Peyer's patch (tissue), 4 donors: ENCODE results near the gene CTBP1. TPM values are rescaled to one million over a fixed set of nuclear protein-coding genes. Genes with fewer than 3 reads are reported as not detected.

Source experiments
- DNase-seq, 3 donors: peaks; one replicate each; pipeline ENCODE4 v3.0.0-alpha.2; 2017 to 2019
- H3K27ac ChIP-seq, 4 donors: fragments of 200-600 bp; sonication (generic); one replicate each; pipeline ENCODE4 v1.5.1; 2016 to 2019
- H3K27me3 ChIP-seq, 2 donors: fragments of 200-600 bp; sonication (generic); one replicate each; pipeline ENCODE4 v1.5.1; 2019
- H3K36me3 ChIP-seq, 3 donors: fragments of 200-600 bp; sonication (generic); one replicate each; pipeline ENCODE4 v1.5.1; 2016 to 2019
- H3K4me1 ChIP-seq, 4 donors: fragments of 200-600 bp; sonication (generic); one replicate each; pipeline ENCODE4 v1.5.1; 2016 to 2019
- H3K4me3 ChIP-seq, 4 donors: fragments of 200-600 bp; sonication (generic); 1 replicate in 3 of 4; 2 replicates in 1 of 4; pipeline ENCODE4 v1.5.1; 2016 to 2019; ENCODE audit warnings: mild to moderate bottlenecking in 1 of 4
- H3K9me3 ChIP-seq, 4 donors: fragments of 200-600 bp; sonication (generic); one replicate each; pipeline ENCODE4 v1.5.1; 2016 to 2019; ENCODE audit warnings: mild to moderate bottlenecking in 1 of 4
- POLR2A ChIP-seq, 2 donors: fragments of 450-650 bp; IDR thresholded peaks; one replicate each; pipeline ENCODE4 v1.5.1; 2017; ENCODE audit warnings: antibody characterized with exemption in 2 of 2, mild to moderate bottlenecking in 2 of 2, moderate library complexity in 2 of 2
- total RNA-seq, 4 donors: library from RNA; depleted of rRNA; stranded (reverse); fragments of >200 nt; gene quantifications; one replicate each; pipeline ENCODE4 v1.1.0, GENCODE V29; 2016
- TF ChIP-seq, protein P1 (sequence below), 6 experiments: fragments of 450-650 bp in 4 of 6; fragments of 200-600 bp in 2 of 6; sonication (generic) in 1 of 6; IDR thresholded peaks; one replicate each; pipeline ENCODE4 v1.5.1; 2017 to 2019; ENCODE audit warnings: antibody characterized with exemption in 6 of 6, mild to moderate bottlenecking in 3 of 6, moderate library complexity in 1 of 6

The CTBP1 gene
- total RNA-seq, 4 donors from 2014 or later, result 245 to 371 (median 288) TPM

DNA sequence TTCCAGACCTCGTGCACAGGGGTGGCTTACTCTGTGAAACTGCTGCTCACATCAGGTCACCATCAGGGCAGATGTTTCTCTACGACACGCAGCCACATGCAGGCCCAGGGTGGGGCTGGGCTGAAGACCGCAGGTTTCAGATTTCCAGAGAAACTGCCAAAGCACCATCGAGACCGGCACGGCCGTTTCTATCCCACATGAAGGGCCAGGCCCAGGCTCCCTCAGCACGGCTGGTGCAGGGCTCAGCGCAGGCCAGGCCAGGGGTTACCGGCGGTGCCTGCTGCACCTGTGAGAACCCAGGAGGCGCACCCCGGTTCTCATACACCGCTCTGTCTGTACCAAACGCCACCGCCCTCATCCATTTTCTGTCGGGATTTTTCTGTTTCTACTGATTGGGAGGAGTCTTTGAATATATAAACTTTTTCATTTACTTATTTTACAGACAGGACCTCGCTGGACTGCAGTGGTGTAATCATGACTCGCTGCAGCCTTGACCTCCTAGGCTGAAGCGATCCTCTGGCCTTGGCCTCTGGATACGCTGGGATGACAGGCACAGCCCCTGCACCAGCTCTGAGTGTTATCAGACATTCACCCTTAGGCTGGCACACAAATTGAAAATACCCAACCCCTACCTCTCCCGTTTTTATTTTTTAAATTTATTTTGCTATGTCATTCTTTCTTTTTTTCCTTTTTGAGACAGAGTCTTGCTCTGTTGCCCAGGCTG lies 17.1 kb downstream of the CTBP1 start:
- Histone ChIP-seq H3K9me3 (no peaks in the 10 kb centered on the region), H3K4me1 (peaks cover 0 to 8% (median 0%) of the 10 kb centered on the region in 4 donors), H3K27me3 (no peaks in the 10 kb centered on the region), H3K4me3 (no peak overlapping the region), H3K27ac (no peak overlapping the region), H3K36me3 (peaks cover 0 to 94% (median 0%) of the 10 kb centered on the region in 3 donors)
- TF ChIP-seq POLR2A (IDR thresholded peaks at IDR 0.05), result no peak
- TF ChIP-seq, protein P1, sequence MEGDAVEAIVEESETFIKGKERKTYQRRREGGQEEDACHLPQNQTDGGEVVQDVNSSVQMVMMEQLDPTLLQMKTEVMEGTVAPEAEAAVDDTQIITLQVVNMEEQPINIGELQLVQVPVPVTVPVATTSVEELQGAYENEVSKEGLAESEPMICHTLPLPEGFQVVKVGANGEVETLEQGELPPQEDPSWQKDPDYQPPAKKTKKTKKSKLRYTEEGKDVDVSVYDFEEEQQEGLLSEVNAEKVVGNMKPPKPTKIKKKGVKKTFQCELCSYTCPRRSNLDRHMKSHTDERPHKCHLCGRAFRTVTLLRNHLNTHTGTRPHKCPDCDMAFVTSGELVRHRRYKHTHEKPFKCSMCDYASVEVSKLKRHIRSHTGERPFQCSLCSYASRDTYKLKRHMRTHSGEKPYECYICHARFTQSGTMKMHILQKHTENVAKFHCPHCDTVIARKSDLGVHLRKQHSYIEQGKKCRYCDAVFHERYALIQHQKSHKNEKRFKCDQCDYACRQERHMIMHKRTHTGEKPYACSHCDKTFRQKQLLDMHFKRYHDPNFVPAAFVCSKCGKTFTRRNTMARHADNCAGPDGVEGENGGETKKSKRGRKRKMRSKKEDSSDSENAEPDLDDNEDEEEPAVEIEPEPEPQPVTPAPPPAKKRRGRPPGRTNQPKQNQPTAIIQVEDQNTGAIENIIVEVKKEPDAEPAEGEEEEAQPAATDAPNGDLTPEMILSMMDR (IDR thresholded peaks at IDR 0.05), result no peak
- no peak for DNase-seq

DNA sequence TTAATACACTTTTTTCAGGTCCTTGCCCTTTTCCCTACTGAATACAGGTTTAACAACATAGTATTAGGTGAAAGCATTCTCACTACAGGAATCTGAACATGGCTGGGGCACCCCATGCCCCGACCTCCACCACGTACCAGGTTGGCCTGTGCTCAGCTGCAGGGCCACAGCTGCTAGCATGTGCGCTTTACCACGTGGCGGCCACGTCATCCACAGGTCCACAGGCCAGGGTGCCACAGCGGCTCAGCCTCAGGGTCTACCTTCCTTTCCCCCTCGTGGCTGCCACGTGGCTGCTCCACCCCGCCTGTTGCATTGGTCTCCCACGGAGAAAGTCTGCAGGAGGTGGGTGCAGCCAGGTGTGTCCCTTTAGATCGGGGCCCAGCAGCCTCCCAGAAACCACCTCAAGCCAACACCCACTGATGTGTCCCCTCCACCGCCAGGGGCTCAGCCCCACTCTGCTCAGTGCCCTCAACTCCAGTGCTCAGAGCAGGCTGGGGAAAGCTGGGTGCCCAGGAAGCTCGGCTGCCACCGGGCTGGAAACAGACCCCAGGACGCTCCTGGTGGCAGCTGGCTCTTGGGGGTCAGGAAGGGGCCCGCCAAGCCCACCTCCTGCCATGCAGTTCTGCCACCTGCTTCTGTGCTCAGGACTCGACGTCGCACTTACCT lies 17.8 kb downstream of the CTBP1 start:
- no peaks in the 10 kb centered on the region for H3K9me3 ChIP-seq
- peaks cover 0 to 8% (median 0%) of the 10 kb centered on the region in 4 donors for H3K4me1 ChIP-seq
- H3K27me3 ChIP-seq, result no peaks in the 10 kb centered on the region
- no peak for TF ChIP-seq POLR2A (IDR thresholded peaks at IDR 0.05)
- TF ChIP-seq, protein P1 (IDR thresholded peaks at IDR 0.05), result no peak
- no peak overlapping the region for H3K27ac ChIP-seq
- no peak overlapping the region for H3K4me3 ChIP-seq
- no peak for DNase-seq
- H3K36me3 ChIP-seq, result peaks cover 0 to 94% (median 0%) of the 10 kb centered on the region in 3 donors

DNA sequence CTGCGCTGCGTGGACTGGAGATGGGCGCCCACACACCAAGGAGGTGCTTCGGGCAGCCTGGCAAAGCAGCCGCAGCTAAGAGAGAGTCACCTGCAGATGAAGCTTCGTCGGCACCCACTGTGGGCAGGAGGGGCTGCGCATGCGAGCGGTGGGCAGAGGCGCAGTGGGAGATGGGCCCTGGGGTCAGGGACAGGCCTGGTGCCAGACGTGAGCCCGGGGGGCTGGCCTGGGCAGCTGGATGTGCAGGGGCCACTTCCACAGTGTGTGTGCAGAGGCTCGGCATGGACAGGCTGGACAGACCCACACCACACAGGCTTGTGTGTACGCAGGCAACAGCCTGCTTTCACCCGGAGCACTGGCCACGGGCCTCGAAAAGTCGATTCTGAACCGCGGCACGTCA lies 18.6 kb downstream of the CTBP1 start:
- Histone ChIP-seq H3K36me3 (peaks cover 0 to 94% (median 0%) of the 10 kb centered on the region in 3 donors), H3K9me3 (no peaks in the 10 kb centered on the region), H3K27ac (no peak overlapping the region), H3K27me3 (no peaks in the 10 kb centered on the region), H3K4me1 (peaks cover 0 to 8% (median 0%) of the 10 kb centered on the region in 4 donors), H3K4me3 (no peak overlapping the region)
- DNase-seq, result no peak
- TF ChIP-seq POLR2A (IDR thresholded peaks at IDR 0.05), result no peak
- TF ChIP-seq, protein P1 (IDR thresholded peaks at IDR 0.05), result no peak

DNA sequence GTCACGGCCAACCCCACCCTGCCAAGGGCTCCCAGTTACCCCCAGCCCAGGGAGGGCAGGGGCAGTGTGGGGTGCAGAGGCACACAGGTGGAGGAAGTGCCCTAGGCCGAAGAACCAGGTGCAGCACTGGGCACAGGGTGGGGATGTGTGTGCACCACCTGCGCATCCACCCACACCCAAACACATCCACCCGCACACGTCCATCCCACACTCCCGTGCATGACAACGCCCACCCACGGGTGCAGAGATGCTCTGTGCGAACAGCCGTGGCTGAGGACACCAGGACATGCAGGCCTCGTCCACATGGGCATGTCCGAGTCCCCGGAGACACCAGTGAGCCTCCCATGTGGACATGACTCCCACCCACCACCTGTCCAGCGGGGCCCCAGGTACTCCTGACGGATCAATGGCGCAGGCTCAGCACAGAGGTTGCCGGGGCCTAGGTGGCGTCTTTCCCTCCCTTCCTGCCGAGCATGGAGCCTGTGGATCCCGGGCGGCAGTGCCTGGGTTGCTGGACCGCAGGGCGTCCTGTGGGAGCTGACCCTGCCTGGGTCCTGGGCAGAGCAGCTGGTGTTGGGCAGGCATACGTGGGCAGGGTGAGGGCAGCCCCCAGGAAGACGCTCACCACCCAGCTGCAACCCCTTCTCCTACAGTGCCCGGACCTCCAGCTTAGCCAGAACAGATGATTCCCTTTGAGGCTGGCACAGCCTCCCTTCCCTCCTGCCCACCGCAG lies 19.6 kb downstream of the CTBP1 start:
- Histone ChIP-seq H3K27me3 (no peaks in the 10 kb centered on the region), H3K27ac (no peak overlapping the region), H3K9me3 (no peaks in the 10 kb centered on the region), H3K4me3 (no peak overlapping the region), H3K4me1 (peaks cover 0 to 7% (median 0%) of the 10 kb centered on the region in 4 donors), H3K36me3 (peaks cover 0 to 96% (median 0%) of the 10 kb centered on the region in 3 donors)
- no peak for DNase-seq
- TF ChIP-seq, protein P1 (IDR thresholded peaks at IDR 0.05), result no peak
- TF ChIP-seq POLR2A (IDR thresholded peaks at IDR 0.05), result no peak

DNA sequence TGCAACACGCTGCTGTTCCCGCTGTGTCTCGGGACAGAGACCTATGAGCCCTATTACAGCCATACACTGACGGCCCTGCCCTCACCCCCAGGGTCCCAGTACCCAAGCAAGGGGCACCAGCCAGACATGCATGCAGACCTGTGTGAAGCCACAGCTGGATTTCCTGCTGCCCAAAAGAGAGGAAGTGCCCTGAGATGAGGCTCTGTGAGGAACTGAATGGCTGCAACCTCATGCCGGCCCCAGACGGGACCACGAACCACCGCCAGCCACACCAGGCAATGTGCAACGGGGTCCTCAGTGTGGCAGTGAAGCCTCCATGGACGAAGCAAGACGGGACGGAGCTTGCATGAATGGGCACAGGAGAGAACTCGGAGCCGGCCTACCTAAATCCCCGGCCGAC lies 21.1 kb downstream of the CTBP1 start:
- Histone ChIP-seq H3K27me3 (no peaks in the 10 kb centered on the region), H3K4me3 (no peak overlapping the region), H3K4me1 (no peaks in the 10 kb centered on the region), H3K9me3 (no peaks in the 10 kb centered on the region), H3K27ac (no peak overlapping the region), H3K36me3 (peaks cover 0 to 98% (median 0%) of the 10 kb centered on the region in 3 donors)
- no peak for DNase-seq
- TF ChIP-seq, protein P1 (IDR thresholded peaks at IDR 0.05), result no peak
- no peak for TF ChIP-seq POLR2A (IDR thresholded peaks at IDR 0.05)
